GM18526 (cell line): ENCODE data around the gene HEPN1.

ENCODE experiments used
- POLR2A ChIP-seq: IDR thresholded peaks from 3 replicates; pipeline ENCODE4 v1.6.1; 2011; ENCODE audit not compliant: insufficient read length; ENCODE audit errors: extremely low read depth

Gene HEPN1

GRCh38 chr11:124892750-124893454 lies 26.1 kb upstream of the HEPN1 start:
- no peak for TF ChIP-seq POLR2A

GRCh38 chr11:124893781-124894401 lies 25.2 kb upstream of the HEPN1 start:
- TF ChIP-seq POLR2A: no peak

DNA sequence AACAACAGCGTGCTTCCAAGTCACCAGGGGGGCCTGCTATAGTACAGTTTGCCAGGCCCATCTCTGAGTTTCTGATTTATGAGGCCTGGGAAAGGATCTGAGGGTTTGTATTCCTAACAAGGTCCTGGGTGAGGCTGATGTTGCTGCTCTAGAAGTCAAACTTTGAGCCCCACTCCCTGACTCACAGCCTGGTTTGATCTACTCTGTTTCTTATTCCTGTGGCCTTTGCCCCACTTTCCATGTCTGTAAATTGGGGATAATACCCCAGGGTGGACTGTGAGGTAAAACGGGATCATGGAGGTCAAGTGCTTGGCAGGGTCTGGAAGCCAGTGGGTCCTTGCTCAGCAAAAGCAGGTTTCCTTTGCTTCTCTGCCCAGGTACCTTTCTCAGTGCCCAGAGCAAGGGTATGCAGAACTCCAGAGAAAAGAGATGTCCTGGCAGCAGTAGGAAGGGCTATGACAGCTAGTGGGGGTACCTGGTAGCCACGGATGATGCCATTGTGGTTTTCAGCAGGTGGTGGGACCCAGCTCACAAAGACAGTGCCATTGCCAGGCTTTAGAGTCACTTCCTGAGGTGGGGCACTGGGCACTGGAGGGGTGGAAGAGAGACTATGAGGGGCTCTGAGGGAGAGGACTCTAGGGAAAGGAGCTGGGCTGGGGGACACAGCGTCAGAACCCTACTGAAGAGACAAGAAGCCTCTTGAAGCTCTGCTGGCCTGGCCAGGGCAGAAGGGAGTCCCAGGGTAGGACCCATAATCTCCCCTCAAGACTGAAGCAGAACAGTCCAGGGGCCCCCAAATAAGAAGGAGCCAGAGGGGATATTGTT lies 24.2 kb upstream of the HEPN1 start:
- TF ChIP-seq POLR2A: no peak

DNA sequence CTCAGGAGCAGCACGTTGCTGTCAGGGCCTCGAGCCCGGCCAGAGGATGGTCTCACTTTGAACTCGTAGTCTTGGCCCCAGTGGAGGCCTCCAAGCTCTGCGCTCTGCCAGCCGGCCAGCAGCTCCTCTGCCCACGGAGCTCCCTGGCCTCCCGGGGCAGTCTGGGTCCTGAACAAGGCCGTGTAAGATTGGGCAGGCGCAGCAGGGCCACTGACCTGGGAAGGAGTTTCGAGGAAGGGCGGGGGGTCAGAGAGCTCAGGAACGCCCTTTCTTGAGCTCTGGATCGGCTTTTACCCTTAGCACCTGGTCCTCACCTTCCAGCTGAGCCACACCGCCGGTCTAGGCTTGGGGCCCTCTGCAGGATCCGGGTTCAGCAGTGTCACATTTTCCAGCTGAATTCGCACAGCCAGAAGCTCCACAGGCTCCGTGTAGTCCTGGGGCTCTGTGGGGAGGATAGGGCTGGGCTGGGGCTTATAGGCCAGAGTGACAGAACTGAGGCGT lies 23.5 kb upstream of the HEPN1 start:
- no peak for TF ChIP-seq POLR2A

GRCh38 chr11:124896071-124896750 lies 22.8 kb upstream of the HEPN1 start:
- no peak for TF ChIP-seq POLR2A

DNA sequence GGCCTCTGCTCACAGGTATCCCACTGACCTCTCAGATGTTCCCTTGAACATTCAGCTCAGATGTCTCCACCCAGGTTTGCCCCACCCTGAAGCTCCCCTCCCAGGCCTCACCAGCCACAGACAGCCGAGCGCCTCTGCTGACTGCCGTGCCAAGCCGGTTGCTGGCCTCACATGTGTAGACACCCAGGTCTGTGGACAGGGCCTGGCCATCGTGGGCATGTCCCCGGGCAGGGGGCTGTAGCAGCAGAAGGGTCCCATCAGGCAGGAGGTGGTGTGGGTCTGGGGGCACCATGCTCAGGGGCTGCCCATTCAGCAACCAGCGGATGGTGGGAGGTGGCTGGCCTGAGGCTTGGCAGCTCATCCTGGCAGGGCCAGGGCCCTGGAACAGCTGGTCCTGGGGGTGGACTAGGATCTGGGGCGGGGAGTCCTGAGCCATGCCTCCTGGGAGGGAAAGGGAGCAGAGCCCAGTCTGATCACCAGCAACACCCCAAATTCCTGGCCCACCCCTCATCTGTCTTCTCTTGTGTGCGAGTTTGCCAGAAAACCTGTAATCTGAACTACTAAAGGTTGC lies 22.1 kb upstream of the HEPN1 start:
- TF ChIP-seq POLR2A: no peak

- TF ChIP-seq POLR2A: no peak
Observed at GRCh38 chr11:124897674-124898262, 21.3 kb upstream of the HEPN1 start, which contains the start of gene ROBO4. Gene ROBO4, minus strand, starts transcription at chr11:124897865. Its CDS starts 70 bp downstream, at chr11:124897795.

DNA sequence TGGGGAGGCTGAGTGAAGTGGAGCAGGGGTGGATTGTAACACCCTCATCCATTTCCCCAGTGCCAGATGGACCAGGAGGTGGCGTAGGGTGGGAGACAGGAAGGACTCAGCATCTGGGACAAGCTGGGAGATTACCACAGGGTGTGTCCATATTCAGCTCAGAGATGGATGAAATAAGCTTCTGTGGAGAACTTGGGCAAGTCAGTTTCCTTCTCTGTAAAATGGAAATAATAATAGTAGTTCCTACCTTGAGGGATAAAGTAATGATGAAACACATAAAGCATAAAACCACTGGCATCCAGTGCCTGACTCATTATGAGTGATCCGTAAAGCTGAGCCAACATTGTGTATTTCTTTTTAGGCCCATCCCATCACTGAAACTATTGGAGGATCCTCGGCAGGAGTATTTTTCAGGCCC lies 20.8 kb upstream of the HEPN1 start:
- TF ChIP-seq POLR2A: no peak

- TF ChIP-seq POLR2A: no peak
Observed at GRCh38 chr11:124898711-124899110, 20.3 kb upstream of the HEPN1 start.

- no peak for TF ChIP-seq POLR2A
Observed at GRCh38 chr11:124899383-124900145, 19.5 kb upstream of the HEPN1 start.

DNA sequence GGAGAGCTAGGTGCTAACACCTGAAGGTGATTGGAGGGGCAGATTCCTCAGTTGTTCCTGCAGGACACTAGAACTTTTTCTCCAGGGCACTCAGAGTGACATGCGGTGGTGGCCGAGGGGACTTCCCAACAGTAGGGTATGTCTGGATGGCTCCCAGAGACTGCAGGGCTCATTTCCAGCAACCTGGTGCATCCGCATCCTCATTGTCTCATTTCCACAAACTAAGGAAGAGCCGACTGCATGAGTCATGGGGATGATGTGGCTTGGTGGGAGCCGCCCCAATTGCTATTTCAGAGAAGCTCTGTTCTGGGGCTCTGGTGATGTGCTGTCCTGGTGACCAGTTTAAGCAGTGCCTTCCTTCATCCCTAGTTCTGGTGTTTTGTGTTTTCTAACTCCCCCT lies 18.6 kb upstream of the HEPN1 start:
- no peak for TF ChIP-seq POLR2A

DNA sequence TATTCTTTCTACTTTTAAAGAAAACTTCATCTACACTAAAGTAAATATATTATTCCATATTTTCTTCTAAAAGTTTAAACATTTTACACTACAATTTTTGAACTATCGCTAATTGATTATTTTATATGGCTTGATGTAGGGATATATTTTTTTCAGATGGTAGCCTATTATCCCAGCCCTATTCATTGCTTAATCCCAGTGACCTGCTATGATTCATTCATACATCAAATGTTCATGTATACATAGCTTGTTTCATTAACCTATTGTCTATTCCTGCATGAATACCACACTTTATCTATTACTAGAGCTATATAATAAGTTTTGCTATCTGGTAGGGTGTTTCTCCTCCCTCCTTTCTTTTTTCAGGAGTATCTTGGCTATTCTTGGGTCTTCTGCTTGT lies 16.4 kb upstream of the HEPN1 start:
- TF ChIP-seq POLR2A: no peak

DNA sequence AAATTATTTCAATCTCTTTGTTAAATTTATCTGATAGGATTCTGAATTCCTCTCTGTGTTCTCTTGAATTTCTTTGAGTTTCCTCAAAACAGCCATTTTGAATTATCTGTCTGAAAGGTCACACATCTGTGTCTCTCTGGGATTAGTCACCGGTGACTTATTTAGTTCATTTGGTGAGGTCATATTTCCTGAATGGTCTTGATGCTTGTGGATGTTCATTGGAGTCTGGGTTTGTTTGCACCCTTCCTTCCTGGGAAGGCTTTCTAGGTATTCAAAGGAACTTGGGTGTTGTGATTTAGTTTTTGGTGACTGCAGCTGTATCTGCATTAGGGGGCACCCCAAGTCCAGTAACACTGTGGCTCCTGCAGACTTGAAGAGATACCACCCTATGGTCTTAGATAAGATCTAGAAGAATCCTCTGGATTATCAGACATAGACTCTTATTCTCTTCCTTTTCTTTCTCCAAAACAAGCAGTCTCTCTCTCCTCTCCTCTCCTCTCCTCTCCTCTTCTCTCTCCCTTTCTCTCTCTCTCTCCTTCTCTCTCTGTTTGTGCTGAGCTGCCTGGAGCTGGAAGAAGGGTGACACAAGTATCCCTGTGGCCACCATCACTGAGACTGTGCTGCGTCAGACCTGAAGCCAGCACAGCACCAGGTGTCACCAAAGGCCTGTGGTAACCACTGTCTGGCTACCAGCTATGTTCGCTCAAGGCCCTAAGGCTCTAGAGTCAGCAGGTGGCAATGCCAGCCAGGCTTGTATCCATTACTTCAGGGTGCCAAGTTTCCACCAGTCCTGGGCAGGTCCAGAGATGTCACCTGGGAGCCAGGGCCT lies 3.3 kb upstream of the HEPN1 start:
- no peak for TF ChIP-seq POLR2A

- no peak for TF ChIP-seq POLR2A
Observed at GRCh38 chr11:124916370-124916710, 2.7 kb upstream of the HEPN1 start.
